ENCODE measurements around the gene RNF112. TPM values are rescaled to one million over a fixed set of nuclear protein-coding genes. Genes with fewer than 3 reads are reported as not detected.

RNF112 gene
- total and polyA plus RNA-seq, 2 of the 13 experiments (the other 11 are each of a cell fraction or from before 2014, with no cell fraction given) = 0.05 TPM; not detected in 1

DNA sequence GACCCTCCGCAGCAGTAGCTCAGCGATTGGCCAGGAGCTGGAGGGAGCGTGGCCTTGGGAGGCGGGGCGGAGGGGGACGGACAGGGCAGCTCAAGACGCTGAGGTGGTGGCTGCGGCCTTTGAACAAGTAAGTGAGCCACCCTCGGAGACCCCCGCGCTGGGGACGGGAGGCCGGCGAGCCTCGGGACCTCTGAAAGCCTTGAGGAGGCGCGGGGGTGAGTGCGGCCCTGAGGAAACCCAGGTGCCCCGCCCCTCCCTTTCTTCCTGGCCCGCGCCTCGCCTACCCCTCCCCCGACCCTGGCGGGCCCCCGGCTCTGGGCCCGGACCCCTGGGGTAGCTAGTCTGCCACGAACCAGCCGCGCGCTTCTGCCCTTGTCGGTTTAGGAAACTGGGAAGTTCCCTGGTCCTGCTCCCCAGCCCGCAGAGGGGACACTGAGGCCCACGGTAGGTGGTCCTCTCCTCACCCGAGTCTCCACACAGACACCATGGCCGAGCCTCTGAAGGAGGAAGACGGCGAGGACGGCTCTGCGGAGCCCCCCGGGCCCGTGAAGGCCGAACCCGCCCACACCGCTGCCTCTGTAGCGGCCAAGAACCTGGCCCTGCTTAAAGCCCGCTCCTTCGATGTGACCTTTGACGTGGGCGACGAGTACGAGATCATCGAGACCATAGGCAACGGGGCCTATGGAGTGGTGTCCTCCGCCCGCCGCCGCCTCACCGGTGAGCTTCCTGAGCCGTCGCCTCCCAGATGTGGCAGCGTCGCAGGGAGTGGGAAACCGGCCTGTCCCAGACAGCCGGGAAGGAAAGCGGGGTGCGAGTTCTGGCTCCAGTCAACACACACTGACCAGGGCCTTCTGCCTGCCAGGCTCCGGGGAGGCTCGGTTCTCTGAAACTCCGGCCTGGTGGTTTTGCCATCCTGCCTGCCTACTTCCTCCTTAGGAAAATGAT lies 32.3 kb upstream of the RNF112 start, which contains the start of gene MAPK7 (continued):
- TF ChIP-seq NR2C2 (CRISPR knock-in tag; IDR thresholded peaks at IDR 0.05; ENCODE audit: borderline replicate concordance) = no peak
- no peak for TF ChIP-seq GMEB2 (CRISPR knock-in tag; IDR thresholded peaks at IDR 0.05; ENCODE audit: low read depth)
- TF ChIP-seq ARNT2 (CRISPR knock-in tag; IDR thresholded peaks at IDR 0.05; ENCODE audit: low read depth) = 0 out of 2 replicates have a peak, but pooled peaks have one; percentile 48
- no peak for TF ChIP-seq ZSCAN9 (CRISPR knock-in tag; IDR thresholded peaks at IDR 0.05; ENCODE audit: borderline replicate concordance)
- no peak for TF ChIP-seq ZNF101 (CRISPR knock-in tag; IDR thresholded peaks at IDR 0.05; ENCODE audit: borderline replicate concordance, low read depth)
- TF ChIP-seq SIN3A (IDR thresholded peaks at IDR 0.05; ENCODE audit: borderline replicate concordance, low read depth, low read length) = peak; percentile 9; the same call in 1 of the 2 replicates
- TF ChIP-seq, protein P1, sequence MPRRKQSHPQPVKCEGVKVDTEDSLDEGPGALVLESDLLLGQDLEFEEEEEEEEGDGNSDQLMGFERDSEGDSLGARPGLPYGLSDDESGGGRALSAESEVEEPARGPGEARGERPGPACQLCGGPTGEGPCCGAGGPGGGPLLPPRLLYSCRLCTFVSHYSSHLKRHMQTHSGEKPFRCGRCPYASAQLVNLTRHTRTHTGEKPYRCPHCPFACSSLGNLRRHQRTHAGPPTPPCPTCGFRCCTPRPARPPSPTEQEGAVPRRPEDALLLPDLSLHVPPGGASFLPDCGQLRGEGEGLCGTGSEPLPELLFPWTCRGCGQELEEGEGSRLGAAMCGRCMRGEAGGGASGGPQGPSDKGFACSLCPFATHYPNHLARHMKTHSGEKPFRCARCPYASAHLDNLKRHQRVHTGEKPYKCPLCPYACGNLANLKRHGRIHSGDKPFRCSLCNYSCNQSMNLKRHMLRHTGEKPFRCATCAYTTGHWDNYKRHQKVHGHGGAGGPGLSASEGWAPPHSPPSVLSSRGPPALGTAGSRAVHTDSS (CRISPR knock-in tag; conservative IDR thresholded peaks at IDR 0.05) = no peak
- TF ChIP-seq RBAK (CRISPR knock-in tag; IDR thresholded peaks at IDR 0.05) = no peak
- TF ChIP-seq, protein P2, sequence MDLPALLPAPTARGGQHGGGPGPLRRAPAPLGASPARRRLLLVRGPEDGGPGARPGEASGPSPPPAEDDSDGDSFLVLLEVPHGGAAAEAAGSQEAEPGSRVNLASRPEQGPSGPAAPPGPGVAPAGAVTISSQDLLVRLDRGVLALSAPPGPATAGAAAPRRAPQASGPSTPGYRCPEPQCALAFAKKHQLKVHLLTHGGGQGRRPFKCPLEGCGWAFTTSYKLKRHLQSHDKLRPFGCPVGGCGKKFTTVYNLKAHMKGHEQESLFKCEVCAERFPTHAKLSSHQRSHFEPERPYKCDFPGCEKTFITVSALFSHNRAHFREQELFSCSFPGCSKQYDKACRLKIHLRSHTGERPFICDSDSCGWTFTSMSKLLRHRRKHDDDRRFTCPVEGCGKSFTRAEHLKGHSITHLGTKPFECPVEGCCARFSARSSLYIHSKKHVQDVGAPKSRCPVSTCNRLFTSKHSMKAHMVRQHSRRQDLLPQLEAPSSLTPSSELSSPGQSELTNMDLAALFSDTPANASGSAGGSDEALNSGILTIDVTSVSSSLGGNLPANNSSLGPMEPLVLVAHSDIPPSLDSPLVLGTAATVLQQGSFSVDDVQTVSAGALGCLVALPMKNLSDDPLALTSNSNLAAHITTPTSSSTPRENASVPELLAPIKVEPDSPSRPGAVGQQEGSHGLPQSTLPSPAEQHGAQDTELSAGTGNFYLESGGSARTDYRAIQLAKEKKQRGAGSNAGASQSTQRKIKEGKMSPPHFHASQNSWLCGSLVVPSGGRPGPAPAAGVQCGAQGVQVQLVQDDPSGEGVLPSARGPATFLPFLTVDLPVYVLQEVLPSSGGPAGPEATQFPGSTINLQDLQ (CRISPR knock-in tag; IDR thresholded peaks at IDR 0.05) = no peak
- TF ChIP-seq, protein P3, sequence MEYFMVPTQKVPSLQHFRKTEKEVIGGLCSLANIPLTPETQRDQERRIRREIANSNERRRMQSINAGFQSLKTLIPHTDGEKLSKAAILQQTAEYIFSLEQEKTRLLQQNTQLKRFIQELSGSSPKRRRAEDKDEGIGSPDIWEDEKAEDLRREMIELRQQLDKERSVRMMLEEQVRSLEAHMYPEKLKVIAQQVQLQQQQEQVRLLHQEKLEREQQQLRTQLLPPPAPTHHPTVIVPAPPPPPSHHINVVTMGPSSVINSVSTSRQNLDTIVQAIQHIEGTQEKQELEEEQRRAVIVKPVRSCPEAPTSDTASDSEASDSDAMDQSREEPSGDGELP (IDR thresholded peaks at IDR 0.05; ENCODE audit: borderline replicate concordance, low read depth) = no peak
- TF ChIP-seq RARA (CRISPR knock-in tag; IDR thresholded peaks at IDR 0.05) = no peak
- TF ChIP-seq KIAA2018 (CRISPR knock-in tag; IDR thresholded peaks at IDR 0.05; ENCODE audit: borderline replicate concordance) = no peak

Data from HepG2 (cell line).